NOMO-1 (cell line): ENCODE data around the gene SRC.
A peak's percentile ranks its signal among the peaks of the same experiment; 100 is the strongest.

Source experiments
- DNase-seq, 2 experiments: peaks; one replicate each; lab custom pipeline; 2025; ENCODE audit not compliant: unreplicated experiment in 2 of 2; lab: John Stamatoyannopoulos, UW

SRC gene

DNA sequence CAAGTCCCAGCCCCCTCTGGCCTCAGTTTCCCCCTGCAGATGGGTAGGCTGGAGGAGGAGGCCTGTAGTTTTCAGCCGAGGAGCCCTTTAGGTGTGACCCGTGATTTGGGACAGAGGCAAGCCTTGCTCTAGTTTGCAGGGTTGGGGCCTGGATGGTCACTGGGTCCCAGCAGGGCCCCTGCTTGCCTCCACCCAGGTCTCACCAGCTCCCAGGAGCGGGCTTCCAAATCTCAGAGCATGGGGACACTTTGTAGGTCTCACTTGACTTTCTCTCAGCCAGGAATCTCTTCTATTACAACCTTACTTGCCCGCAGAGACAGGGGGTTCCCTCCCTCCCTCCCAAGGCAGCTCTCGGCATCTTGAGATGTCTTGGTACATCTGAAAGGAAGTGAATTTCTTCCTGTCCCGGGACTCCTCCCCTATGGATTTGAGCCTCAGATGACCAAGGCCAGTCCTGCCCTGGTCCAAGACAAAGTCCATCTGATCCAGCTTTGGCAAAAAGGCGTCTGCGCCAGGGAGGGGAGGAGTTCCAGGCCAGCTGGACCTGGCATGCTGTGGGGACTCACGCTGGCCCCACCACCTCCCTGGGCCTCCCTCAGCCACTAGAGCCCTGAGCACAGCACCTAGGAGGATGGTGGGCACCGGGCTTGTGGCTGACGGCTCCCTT is 47.4 kb downstream of the SRC start:
- DNase-seq, result no peak

DNA sequence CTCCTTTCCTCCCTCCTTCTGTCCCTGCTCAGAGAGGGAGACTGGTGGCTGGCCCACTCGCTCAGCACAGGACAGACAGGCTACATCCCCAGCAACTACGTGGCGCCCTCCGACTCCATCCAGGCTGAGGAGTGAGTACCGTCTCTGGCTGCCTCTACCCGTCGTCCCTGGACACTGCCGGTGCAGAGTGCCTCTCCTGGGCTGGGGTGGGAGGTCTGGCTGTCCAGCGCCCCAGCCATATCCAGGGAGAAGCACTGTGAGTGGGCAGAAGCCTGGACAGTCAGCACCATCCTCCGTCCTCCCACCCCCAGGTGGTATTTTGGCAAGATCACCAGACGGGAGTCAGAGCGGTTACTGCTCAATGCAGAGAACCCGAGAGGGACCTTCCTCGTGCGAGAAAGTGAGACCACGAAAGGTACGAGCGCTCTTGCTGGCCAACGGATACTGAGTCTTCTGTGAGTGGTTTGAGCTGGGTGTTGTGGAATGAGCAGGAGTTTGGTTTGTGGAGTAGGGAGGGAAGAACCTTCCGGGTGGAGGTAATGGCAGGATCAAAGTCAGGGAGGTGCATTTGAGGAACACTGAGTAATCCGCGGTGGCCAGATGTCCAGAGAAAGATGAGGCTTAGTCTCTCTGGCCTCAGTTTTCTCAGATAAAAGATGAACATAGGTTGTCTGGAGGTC is 48.1 kb downstream of the SRC start:
- no peak for DNase-seq

DNA sequence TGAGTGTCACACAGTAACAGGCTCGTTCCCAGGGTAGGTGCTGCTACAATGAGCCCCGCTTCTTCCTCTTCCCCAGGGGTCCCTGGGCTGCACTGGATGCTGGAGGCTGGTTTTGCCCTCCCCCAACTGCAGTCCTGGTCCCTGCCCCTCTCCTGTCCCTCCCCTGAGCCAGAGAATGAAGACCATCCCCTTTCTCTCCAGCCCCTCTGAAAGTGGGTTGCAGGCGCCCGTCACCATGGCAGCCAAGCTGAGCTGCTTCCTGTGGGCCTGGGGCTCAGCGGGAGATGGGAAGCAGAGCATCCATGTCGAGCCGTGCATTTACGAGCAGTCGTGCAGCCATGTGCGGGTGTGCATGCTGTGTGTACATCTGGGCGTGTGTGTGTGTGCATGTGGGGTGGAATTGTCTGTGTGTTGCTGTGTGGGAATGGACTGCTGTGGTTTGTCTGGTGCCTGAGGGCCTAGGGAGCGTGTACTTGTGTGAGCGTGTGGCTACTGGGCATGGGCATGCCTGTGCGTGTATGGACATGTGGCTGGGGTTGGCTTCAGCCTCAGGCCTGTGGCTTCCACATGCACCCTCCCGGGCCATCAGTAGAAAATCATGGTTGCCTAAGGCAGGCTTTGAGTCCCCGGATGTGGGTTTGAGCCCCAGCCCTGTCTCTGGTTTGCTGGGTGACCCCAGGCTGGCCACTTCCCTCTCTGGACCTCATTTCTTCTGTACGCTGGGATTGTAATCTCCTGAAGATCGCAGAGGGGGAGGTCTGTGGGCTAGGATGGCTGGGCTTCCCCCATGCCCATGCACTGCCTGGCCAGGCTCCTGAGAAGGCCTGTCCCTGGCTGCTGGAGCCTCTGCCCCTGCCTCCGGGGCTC is 48.8 kb downstream of the SRC start:
- DNase-seq, result no peak

DNA sequence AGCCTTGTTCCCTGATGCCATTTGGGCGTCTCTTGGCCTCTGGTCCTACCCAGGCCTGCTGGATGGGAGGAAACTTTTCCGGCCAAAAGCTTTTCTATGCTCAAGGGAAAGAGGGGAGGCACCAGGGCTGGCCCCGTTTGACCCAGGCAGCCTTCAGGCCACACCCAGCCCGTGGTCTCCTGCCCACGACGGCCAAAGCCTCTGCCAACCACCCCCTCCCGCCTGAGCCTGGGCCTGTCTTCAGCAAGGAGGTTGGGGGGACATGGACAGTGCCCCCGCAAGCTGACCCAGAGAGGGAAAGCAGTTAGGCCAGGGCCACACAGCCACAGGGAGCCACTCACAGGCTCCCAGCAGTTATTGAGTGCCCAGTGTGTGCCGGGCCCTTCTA is 49.5 kb downstream of the SRC start:
- DNase-seq, result no peak

DNA sequence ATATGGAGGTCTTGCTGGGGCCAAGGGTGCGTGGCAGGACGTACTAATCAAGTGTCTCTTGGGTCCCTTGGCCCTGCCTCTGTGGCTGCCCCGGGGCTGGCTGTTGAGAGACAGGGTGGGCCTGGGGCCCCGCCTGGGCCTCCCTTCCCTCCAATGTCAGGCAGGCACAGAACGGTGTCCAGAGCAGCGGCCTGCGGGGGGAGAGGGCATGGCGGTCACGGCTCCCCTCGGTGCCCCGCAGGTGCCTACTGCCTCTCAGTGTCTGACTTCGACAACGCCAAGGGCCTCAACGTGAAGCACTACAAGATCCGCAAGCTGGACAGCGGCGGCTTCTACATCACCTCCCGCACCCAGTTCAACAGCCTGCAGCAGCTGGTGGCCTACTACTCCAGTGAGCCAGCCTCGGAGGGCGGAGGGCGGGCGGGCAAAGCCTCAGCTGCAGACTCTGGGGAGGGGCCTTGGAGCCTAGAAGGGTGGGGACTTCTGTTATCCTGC is 50.0 kb downstream of the SRC start:
- DNase-seq, result no peak

DNA sequence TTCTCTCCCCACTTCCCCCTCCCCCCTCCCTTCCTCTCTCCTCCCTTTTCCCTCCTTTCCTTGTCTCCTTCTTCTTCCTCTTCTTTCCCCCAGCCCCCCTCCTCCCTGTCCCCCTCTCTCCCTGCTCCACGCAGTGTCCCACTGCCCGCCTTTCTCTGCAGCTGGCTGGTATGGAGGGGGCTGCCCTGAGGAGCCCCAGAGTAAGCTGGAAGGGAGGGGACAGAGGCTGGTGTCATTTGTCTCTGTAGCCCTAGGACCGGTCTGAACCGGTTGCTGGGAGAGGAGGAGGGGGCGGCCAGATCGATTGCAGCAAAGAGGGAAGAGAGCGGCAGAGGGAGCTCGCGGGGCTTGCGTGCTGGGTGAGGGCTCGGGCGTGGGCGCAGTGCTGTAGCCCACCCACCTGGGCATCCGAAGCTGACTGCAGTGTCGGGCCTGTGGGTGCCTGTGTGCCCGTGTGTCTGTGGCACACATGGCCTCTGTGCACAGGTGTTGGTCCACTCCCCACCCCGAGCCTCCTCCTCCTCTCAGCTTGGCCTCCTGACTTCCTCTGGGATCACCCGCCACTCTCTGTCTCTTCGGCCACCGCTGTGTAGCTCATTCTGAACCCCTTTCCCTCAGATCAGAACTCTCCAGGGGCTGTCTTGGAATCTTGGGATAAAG is 50.6 kb downstream of the SRC start:
- DNase-seq, result no peak

DNA sequence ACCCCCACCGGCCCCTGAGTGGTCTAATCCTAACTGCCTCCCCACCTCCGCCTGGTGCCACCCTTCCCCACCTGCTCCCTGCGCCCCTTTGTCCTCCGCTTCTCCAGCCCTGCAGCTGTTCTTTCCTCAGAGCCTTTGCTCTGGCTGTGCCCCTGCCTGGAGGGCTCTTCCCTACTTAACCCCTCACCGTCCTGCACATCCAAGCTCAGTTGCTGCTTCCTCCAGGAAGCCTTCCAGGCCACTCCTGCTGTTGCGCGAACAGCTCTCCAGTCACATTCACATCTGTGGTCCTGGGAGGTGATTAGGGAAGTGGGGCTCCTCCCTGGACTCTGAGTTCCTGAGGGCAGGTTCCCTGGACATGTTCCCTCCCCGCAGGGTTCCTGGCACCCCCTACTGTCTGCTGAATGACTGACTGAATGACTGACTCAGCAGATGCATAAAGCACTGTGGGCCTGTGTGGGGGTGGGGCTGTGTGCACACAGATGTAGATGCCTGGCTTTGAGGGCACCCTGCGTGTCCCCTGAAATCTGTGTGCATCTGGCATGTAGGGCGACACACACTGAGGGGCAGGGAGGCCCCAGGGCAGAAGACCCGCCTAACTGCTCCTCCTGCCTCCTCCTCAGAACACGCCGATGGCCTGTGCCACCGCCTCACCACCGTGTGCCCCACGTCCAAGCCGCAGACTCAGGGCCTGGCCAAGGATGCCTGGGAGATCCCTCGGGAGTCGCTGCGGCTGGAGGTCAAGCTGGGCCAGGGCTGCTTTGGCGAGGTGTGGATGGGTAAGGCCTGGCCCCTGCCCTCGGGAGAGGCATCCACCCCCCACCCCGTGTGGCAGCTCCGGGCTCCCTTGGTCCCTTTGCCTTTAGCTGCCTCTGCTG is 51.4 kb downstream of the SRC start:
- DNase-seq, result no peak

DNA sequence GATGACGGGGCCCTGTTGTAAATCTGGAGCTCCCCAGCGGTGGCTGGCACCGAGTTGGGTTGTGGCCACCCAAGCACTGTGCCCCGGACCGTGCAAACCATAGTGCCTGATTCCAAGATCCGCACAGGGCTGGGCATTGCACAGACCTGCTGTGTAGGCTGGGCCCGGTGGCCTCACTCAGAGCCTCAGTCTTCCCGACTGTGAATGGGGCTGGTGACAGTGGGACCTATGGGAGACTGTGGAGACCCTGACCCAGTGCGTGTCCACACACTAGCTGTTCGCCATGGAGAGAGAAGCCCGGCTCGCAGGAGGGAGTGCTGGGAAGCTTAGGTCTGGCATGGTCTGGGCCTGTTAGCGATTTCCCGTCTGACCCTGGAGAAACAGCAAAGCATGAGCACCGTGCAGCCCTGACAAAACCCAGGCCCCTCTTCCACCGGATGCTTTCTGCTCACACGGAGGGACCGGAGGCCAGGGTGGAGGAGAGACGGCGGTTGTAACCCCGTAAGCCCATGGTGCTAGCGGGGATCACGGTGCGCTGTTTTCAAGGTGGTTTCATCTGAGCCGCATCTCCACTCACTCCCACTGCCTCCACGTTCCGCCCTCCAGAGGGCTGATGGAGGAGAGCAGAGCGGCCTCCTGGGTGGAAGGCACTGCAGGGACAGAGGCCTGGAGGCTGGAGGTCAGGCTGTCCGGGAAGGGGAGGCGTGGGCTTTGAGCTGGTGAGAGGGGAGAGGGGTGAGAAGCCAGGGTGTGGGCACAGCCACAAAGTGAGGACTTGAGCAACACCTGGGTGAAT is 52.2 kb downstream of the SRC start:
- DNase-seq, result no peak

DNA sequence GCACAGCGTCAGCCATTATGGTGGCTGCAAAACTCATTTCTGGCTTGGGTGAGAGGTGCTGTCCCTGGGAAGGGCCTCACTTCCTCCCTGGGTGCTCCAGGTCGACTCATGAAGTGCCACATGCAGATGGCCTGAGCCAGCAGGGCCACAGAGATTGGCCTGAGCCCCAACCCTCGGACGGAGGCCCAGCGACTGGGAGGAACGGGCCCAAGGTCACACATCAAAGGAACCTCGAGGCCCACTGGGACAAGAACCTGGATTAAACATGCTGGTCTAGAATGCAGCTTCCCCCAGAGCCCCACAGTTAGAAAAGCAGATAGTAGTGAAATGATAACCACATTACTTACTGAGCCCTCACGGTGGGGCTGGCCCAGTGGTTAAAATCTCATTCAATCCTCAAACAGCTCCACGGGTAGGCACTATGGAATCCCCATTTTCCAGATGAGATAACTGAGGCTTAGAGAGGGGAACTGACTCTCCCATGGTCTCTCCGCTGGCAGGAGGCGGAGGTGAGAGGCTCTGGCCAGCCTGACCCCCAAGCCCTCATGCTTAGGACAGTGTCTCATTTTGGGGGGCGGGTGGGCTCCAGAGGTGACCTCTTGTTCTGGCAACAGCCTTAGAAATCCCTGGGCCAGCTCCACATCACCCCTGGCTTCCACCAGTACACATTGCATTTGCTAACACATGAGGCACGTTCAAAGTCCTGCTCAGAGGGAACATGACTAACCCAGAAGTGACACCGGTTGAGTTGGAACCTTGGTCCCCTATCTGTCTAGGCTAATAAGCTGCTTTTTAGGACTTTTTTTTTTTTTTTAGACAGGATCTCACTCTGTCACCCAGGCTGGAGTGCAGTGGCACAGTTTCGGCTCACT is 53.0 kb downstream of the SRC start:
- no peak for DNase-seq

DNA sequence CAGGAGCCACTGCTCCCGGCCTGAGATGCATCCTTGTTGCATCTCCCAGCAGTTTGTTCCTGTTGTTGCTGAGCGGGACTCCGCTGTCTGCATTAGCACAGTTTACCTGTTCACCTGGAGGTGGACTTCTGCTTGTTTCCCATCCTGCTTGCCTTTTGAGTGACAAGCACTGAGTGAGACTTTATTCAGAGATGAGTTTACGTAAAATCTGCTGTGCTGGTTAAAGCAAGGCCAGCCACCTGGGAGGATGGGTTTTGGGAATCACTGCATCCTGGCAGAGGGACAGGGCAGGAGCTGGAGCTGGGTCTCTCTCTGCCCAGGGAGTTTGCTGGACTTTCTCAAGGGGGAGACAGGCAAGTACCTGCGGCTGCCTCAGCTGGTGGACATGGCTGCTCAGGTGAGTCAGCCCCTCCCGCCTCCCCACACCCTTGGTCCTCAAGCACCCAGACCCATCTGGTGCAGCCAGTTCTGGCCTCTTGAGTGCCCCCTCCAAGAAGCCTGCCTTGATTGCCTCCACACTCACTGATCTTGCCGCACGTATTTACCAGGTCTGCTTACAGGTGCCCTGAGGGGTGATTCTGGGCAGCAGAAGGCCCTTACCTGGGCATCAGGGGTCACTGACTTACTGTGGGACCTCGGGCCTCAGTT is 55.5 kb downstream of the SRC start:
- no peak for DNase-seq

DNA sequence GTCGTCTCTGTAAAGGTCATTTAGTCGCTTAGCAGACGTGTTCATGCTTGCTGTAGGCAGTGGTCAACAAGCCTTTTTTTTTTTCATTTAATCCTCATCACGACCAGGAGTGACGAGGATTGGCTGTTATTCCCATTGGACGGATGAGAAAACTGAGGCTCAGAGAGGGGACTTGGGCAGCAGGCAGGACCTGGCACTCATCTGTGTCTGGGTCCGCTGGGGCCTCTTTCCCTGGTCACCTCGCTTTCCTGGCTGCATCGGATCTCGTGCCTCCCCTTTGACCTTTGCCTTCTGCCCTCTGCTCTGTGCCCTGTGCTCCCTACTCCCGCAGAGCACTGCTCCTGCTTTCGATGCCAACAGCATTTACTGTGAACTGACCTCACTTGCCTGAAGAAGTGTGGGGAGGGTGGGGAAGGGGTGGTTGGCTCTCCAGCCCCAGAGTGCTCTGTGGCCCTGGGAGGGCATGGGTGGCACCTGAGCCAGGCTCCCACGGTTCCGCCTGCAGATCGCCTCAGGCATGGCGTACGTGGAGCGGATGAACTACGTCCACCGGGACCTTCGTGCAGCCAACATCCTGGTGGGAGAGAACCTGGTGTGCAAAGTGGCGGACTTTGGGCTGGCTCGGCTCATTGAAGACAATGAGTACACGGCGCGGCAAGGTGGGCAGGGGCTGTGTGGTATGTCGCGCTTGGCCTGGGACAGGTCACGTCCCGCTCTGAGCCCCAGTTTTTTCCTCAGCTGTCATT is 56.2 kb downstream of the SRC start:
- DNase-seq, result no peak

DNA sequence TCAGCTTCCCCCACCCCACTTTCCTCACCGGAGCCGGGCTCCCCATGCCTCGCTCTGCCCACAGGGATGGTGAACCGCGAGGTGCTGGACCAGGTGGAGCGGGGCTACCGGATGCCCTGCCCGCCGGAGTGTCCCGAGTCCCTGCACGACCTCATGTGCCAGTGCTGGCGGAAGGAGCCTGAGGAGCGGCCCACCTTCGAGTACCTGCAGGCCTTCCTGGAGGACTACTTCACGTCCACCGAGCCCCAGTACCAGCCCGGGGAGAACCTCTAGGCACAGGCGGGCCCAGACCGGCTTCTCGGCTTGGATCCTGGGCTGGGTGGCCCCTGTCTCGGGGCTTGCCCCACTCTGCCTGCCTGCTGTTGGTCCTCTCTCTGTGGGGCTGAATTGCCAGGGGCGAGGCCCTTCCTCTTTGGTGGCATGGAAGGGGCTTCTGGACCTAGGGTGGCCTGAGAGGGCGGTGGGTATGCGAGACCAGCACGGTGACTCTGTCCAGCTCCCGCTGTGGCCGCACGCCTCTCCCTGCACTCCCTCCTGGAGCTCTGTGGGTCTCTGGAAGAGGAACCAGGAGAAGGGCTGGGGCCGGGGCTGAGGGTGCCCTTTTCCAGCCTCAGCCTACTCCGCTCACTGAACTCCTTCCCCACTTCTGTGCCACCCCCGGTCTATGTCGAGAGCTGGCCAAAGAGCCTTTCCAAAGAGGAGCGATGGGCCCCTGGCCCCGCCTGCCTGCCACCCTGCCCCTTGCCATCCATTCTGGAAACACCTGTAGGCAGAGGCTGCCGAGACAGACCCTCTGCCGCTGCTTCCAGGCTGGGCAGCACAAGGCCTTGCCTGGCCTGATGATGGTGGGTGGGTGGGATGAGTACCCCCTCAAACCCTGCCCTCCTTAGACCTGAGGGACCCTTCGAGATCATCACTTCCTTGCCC is 57.4 kb downstream of the SRC start:
- DNase-seq, result no peak

DNA sequence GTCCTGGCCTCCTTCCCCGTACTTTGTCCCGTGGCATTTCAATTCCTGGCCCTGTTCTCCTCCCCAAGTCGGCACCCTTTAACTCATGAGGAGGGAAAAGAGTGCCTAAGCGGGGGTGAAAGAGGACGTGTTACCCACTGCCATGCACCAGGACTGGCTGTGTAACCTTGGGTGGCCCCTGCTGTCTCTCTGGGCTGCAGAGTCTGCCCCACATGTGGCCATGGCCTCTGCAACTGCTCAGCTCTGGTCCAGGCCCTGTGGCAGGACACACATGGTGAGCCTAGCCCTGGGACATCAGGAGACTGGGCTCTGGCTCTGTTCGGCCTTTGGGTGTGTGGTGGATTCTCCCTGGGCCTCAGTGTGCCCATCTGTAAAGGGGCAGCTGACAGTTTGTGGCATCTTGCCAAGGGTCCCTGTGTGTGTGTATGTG is 58.5 kb downstream of the SRC start:
- no peak for DNase-seq

DNA sequence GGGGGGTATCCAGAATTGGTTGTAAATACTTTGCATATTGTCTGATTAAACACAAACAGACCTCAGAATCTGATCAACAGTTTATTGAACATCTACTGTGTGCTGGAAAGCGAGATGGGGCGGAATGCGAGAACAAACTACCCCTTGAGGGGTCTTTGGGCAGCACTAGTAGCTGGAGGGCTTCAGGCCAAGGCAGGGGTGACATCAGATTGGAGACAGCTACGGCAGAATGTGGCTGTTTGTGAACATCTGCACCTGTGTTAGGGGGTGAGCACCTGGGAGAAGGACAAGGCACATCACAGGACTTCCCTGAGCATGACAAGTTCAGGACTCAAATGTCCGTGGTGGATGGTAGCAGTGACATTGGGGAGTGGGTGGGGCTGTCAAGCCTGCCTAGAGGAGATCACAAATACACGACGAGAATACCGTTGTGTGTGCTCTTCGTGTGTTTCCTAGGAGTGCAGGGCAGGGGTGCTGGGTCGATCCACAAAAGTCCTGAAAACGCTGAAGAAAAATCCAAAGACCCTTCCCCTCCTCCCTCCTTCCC is 59.5 kb downstream of the SRC start:
- no peak for DNase-seq

DNA sequence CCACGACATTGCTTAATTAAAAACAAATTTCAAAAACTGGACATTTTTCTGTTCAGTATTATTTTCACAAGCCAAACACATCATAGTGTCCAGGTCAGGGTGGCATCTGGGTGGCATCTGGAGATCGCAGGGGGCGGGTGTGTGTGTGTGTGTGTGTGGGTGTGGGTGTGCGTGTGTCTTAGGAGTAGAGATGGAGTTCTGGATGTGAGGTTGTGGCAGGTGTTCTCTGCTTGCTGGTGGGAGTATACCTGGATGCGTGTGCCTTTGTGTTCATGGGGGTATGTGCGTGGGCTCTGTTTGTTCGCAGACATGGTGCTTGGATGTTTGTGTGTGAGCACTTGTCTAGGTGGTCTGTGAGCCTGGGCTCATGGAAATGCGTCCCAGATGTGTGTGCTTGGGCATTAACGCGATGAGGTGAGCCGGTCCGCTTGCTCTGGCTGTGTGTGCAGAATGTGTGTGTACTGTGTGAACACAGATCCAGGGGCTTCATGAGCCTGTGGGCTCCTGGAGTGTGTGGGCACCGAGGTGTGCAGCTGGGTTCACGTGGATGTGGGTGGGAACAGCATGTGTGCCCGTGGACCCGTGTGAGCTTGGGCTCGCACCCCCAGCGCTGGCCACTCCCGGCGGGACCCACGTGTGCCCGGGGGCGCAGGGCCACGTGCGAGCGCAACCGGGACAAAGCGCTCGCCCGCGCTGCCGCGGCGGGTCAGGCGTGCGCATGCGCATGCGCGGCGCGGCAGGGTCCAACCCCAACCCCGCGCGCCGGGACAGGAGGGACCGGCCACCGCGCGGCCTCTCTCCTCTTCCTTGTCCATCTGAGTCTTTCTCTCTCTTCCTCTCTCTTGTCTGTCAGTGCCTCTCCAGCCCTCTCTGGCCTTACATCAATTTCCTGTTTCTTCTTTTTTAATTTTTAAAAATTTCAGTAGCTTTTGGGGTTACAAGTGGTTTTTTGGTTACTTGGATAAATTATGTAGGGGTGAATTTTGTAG is 60.4 kb downstream of the SRC start:
- DNase-seq, result peak in 1 of 2 experiments; percentile 46
